B cell (primary cell): ENCODE results near the gene CDH18.

ENCODE experiments used
- EZH2 ChIP-seq: IDR thresholded peaks from 2 replicates; pipeline ENCODE4 v1.6.1; 2012; ENCODE audit warnings: borderline replicate concordance, low read depth, mild to moderate bottlenecking, moderate library complexity, low read length; ENCODE audit not compliant: insufficient read depth, poor library complexity, severe bottlenecking
- TF ChIP-seq, protein P1 (sequence below): fragments of 200-600 bp; IDR thresholded peaks from one replicate; pipeline ENCODE4 v1.8.0; 2022; ENCODE audit warnings: antibody characterized with exemption, mild to moderate bottlenecking

DNA sequence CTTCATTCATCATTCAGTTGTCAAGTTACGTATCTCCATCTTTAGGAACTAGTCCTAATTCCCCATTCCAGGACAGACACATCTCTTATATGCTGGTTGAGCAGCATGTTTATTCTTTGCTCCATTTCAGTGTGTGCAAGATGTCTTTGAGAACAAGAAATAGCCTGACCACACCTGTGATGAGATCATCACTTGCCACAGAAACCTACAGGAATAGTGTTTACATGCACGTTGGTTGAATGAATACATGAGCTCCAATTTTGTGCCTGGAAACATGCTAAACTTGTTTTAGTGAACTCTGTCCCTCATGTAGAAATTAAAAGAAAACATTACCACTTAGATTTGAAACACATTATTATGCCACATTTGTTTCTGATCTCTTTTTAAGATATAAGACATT lies 489.1 kb downstream of the CDH18 start:
- TF ChIP-seq, protein P1, sequence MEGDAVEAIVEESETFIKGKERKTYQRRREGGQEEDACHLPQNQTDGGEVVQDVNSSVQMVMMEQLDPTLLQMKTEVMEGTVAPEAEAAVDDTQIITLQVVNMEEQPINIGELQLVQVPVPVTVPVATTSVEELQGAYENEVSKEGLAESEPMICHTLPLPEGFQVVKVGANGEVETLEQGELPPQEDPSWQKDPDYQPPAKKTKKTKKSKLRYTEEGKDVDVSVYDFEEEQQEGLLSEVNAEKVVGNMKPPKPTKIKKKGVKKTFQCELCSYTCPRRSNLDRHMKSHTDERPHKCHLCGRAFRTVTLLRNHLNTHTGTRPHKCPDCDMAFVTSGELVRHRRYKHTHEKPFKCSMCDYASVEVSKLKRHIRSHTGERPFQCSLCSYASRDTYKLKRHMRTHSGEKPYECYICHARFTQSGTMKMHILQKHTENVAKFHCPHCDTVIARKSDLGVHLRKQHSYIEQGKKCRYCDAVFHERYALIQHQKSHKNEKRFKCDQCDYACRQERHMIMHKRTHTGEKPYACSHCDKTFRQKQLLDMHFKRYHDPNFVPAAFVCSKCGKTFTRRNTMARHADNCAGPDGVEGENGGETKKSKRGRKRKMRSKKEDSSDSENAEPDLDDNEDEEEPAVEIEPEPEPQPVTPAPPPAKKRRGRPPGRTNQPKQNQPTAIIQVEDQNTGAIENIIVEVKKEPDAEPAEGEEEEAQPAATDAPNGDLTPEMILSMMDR, result no peak
- TF ChIP-seq EZH2, result no peak
